ENCODE results near the gene TBR1.

- TF ChIP-seq EZH2 (IDR thresholded peaks at IDR 0.05; ENCODE audit: borderline replicate concordance, low read depth, low read length, severe bottlenecking) (no peak), MAX (IDR thresholded peaks at IDR 0.05; ENCODE audit: insufficient read depth, insufficient read length) (no peak), POLR2A (IDR thresholded peaks at IDR 0.05; ENCODE audit: low read depth, low read length) (no peak), CTCF (IDR thresholded peaks at IDR 0.05; ENCODE audit: extremely low read depth in 1 of 2, insufficient read depth in 1 of 2, low read depth in 1 of 2, low read length in 2 of 2) (no peak), GATA2 (IDR thresholded peaks at IDR 0.05; ENCODE audit: insufficient read depth, insufficient read length, low read depth, low read length) (no peak)
These were observed 2.2 kb downstream of the TBR1 start for GRCh38 chr2:161418275-161418714.

Data from endothelial cell of umbilical vein (primary cell).